GM12891 (cell line): Measurements from ENCODE around the gene LCN10.

Experiments used
- PAX5 ChIP-seq: IDR thresholded peaks from 2 replicates; pipeline ENCODE4 v1.6.1; 2011; ENCODE audit warnings: low read length, moderate library complexity, mild to moderate bottlenecking; ENCODE audit not compliant: insufficient read depth, severe bottlenecking
- POLR2A ChIP-seq: IDR thresholded peaks from 2 replicates; pipeline ENCODE4 v1.6.1; 2011; ENCODE audit warnings: low read depth, low read length, control low read depth
- POU2F2 ChIP-seq: IDR thresholded peaks from 2 replicates; pipeline ENCODE4 v1.6.1; 2011; ENCODE audit warnings: low read depth, mild to moderate bottlenecking, control low read depth, low read length, moderate library complexity

GRCh38 chr9:136748201-136748600 lies 5.5 kb upstream of the LCN10 start, which contains the start of gene LCN6:
- no peak for TF ChIP-seq PAX5
- no peak for TF ChIP-seq POU2F2
- no peak for TF ChIP-seq POLR2A
